HepG2 (cell line): ENCODE data around the gene NYNRIN. TPM values are rescaled to one million over a fixed set of nuclear protein-coding genes. Genes with fewer than 3 reads are reported as not detected.

ENCODE experiments used
- AGO1 ChIP-seq: fragments of 200-400 bp; formaldehyde crosslinking; IDR thresholded peaks from 2 replicates; pipeline ENCODE4 v1.6.1; 2017; ENCODE audit warnings: mild to moderate bottlenecking, low read depth, low read length, moderate library complexity; ENCODE audit not compliant: poor library complexity, severe bottlenecking
- AKAP8 ChIP-seq: sonication (generic); formaldehyde crosslinking; IDR thresholded peaks from 2 replicates; pipeline ENCODE4 v1.5.1; 2020; ENCODE audit warnings: mild to moderate bottlenecking, missing genetic modification reagents
- CBFB ChIP-seq: sonication (generic); formaldehyde crosslinking; IDR thresholded peaks from 2 replicates; pipeline ENCODE4 v1.4.0; 2020; ENCODE audit warnings: missing genetic modification reagents
- HCFC1 ChIP-seq: fragments of 150-350 bp; IDR thresholded peaks from 2 replicates; pipeline ENCODE4 v1.6.1; 2014; ENCODE audit warnings: low read depth, low read length
- HNF4G ChIP-seq, 2 experiments: sonication (generic) in 1 of 2; formaldehyde crosslinking in 1 of 2; IDR thresholded peaks; 2 replicates each; pipeline versions ENCODE4 v1.4.0 to v1.6.1; 2011 to 2020; ENCODE audit warnings: borderline replicate concordance in 2 of 2, low read depth in 2 of 2, mild to moderate bottlenecking in 2 of 2, low read length in 1 of 2, missing genetic modification reagents in 1 of 2, moderate library complexity in 1 of 2
- LRRFIP1 ChIP-seq: sonication (generic); formaldehyde crosslinking; conservative IDR thresholded peaks from 2 replicates; pipeline ENCODE4 v1.4.0; 2020; ENCODE audit warnings: missing genetic modification reagents
- MXD4 ChIP-seq: IDR thresholded peaks from 2 replicates; pipeline ENCODE4 v1.6.1; 2016; ENCODE audit warnings: mild to moderate bottlenecking, missing biosample characterization, missing genetic modification reagents
- NPAS2 ChIP-seq: sonication (generic); formaldehyde crosslinking; IDR thresholded peaks from 2 replicates; pipeline ENCODE4 v1.8.0; 2022; ENCODE audit warnings: mild to moderate bottlenecking, missing genetic modification reagents, borderline replicate concordance
- RERE ChIP-seq: IDR thresholded peaks from 2 replicates; pipeline ENCODE4 v1.6.1; 2016; ENCODE audit warnings: low read depth, missing genetic modification reagents, missing compliant biosample characterization
- SMAD3 ChIP-seq: sonication (generic); formaldehyde crosslinking; IDR thresholded peaks from 2 replicates; pipeline ENCODE4 v1.4.0; 2020; ENCODE audit warnings: missing genetic modification reagents
- SMARCC2 ChIP-seq: fragments of 450-650 bp; IDR thresholded peaks from 2 replicates; pipeline ENCODE4 v1.6.1; 2017; ENCODE audit warnings: antibody characterized with exemption, mild to moderate bottlenecking
- ZFAT ChIP-seq: sonication (generic); formaldehyde crosslinking; conservative IDR thresholded peaks from 2 replicates; pipeline ENCODE4 v1.8.1; 2023; ENCODE audit warnings: missing genetic modification reagents, inconsistent platforms
- ZFP62 ChIP-seq: sonication (generic); formaldehyde crosslinking; IDR thresholded peaks from 2 replicates; pipeline ENCODE4 v1.4.0; 2020; ENCODE audit warnings: missing genetic modification reagents
- ZKSCAN8 ChIP-seq: IDR thresholded peaks from 2 replicates; pipeline ENCODE4 v1.6.1; 2016; ENCODE audit warnings: borderline replicate concordance, missing genetic modification reagents, missing compliant biosample characterization
- ZNF83 ChIP-seq: sonication (generic); formaldehyde crosslinking; IDR thresholded peaks from 2 replicates; pipeline ENCODE4 v1.4.0; 2020; ENCODE audit warnings: missing genetic modification reagents, mild to moderate bottlenecking, borderline replicate concordance
- polyA plus RNA-seq, 8 experiments: library from polyadenylated mRNA; depleted of rRNA in 3 of 8; stranded (reverse) in 7 of 8; unstranded in 1 of 8; fragments of >200 nt; fragmentation: Illumina TruSeq in 4 of 8; extraction: Trizol in 4 of 8; gene quantifications; 2 replicates each; pipeline versions ENCODE4 v1.2.1 to v1.2.3, GENCODE V29; 2011 to 2016; ENCODE audit warnings: low read depth in 4 of 8, missing spikeins in 1 of 8, mixed read lengths in 1 of 8; ENCODE audit not compliant: insufficient read depth in 1 of 8
- total RNA-seq, 5 experiments: library from RNA; depleted of rRNA; stranded (reverse); fragments of >200 nt; fragmentation: Illumina TruSeq; extraction: Trizol; gene quantifications; 2 replicates each; pipeline ENCODE4 v1.2.3, GENCODE V29; 2016; ENCODE audit warnings: low read depth in 1 of 5
- TF ChIP-seq, protein P1 (sequence below): sonication (generic); formaldehyde crosslinking; conservative IDR thresholded peaks from 2 replicates; pipeline ENCODE4 v1.4.0; 2020; ENCODE audit warnings: missing genetic modification reagents
- TF ChIP-seq, protein P2 (sequence below): sonication (generic); formaldehyde crosslinking; conservative IDR thresholded peaks from 2 replicates; pipeline ENCODE4 v1.8.0; 2022; ENCODE audit warnings: low read depth, missing genetic modification reagents

The NYNRIN gene
- total and polyA plus RNA-seq, 2 of the 13 experiments (the other 11 are each of a cell fraction or from before 2014, with no cell fraction given) = 0.63 to 1.1 TPM

GRCh38 chr14:24365600-24366412 is 33.0 kb upstream of the NYNRIN start (continued):
- TF ChIP-seq RERE (no peak), ZFAT (no peak), ZNF83 (no peak; the same call in 1 of the 2 replicates), AKAP8 (CRISPR knock-in tag) (0 out of 2 replicates have a peak, but pooled peaks have one; percentile 78), AGO1 (no peak), HNF4G (IDR thresholded peaks at IDR 0.05; ENCODE audit: borderline replicate concordance, low read depth, low read length) (no peak; the same call in 1 of the 2 replicates), HNF4G (CRISPR knock-in tag; IDR thresholded peaks at IDR 0.05; ENCODE audit: borderline replicate concordance, low read depth) (no peak), LRRFIP1 (CRISPR knock-in tag) (no peak), ZKSCAN8 (0 out of 2 replicates have a peak, but pooled peaks have one; percentile 88), NPAS2 (no peak), SMAD3 (CRISPR knock-in tag) (peak; percentile 97), CBFB (peak; percentile 96), ZFP62 (CRISPR knock-in tag) (no peak), MXD4 (peak; percentile 84; the same call in 1 of the 2 replicates), HCFC1 (0 out of 2 replicates have a peak, but pooled peaks have one; percentile 15), SMARCC2 (no peak)
- TF ChIP-seq, protein P1, sequence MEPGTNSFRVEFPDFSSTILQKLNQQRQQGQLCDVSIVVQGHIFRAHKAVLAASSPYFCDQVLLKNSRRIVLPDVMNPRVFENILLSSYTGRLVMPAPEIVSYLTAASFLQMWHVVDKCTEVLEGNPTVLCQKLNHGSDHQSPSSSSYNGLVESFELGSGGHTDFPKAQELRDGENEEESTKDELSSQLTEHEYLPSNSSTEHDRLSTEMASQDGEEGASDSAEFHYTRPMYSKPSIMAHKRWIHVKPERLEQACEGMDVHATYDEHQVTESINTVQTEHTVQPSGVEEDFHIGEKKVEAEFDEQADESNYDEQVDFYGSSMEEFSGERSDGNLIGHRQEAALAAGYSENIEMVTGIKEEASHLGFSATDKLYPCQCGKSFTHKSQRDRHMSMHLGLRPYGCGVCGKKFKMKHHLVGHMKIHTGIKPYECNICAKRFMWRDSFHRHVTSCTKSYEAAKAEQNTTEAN (CRISPR knock-in tag) = 0 out of 2 replicates have a peak, but pooled peaks have one; percentile 33
- TF ChIP-seq, protein P2, sequence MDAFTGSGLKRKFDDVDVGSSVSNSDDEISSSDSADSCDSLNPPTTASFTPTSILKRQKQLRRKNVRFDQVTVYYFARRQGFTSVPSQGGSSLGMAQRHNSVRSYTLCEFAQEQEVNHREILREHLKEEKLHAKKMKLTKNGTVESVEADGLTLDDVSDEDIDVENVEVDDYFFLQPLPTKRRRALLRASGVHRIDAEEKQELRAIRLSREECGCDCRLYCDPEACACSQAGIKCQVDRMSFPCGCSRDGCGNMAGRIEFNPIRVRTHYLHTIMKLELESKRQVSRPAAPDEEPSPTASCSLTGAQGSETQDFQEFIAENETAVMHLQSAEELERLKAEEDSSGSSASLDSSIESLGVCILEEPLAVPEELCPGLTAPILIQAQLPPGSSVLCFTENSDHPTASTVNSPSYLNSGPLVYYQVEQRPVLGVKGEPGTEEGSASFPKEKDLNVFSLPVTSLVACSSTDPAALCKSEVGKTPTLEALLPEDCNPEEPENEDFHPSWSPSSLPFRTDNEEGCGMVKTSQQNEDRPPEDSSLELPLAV (CRISPR knock-in tag) = no peak
